HT1080 (cell line): ENCODE results near the gene GDPD5. TPM values are rescaled to one million over a fixed set of nuclear protein-coding genes. Genes with fewer than 3 reads are reported as not detected.

Source experiments
- DNase-seq: peaks from one replicate; pipeline ENCODE4 v3.0.0-alpha.2; 2015; ENCODE audit warnings: low read depth
- total RNA-seq: library from RNA; depleted of rRNA; stranded (reverse); fragments of >200 nt; shearing (Covaris generic); gene quantifications from 2 replicates; pipeline ENCODE4 v1.2.3, GENCODE V29; 2014

Gene GDPD5
- total RNA-seq, 1 experiment from 2014 or later: 53.2 TPM

DNA sequence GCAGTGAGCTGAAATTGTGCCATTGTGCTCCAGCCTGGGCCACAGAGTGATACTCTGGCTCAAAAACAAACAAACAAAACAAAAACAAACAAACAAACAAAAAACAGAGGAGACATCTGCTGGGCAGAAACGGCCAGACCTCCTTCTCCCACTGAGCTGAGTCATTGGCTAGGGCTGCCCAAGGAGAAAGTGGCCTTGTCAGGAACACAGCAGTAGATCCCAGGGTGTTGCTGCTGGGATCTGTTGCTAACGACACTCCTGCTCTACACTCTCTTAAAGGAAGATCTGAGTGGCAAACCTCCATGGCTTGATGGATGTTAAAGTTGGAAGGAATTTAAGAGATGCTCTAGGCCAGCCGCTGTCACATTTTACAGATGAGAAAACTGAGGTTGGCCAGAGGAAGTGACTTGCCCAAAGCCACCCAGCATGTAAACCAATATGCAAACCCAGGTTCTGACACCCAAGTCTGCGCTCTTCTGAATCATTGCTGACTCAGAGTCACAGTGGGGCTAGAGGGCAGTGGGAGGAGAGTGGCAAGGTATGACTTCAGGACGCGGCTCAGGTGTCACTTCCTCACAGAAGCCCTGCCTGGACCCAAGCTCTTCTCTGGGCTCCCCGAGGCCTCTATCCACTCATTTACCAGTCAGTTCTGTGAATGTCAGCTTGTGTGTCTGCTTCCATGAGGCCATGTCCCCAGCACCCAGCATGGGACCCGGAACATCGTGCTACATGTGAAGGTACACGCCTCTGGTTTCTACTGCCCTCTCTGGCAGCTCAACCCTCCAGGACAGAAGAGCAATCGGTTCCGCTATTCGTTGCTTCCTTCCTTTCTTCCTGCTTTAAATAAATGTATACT is 11.3 kb upstream of the GDPD5 start:
- peak; percentile 87 for DNase-seq

DNA sequence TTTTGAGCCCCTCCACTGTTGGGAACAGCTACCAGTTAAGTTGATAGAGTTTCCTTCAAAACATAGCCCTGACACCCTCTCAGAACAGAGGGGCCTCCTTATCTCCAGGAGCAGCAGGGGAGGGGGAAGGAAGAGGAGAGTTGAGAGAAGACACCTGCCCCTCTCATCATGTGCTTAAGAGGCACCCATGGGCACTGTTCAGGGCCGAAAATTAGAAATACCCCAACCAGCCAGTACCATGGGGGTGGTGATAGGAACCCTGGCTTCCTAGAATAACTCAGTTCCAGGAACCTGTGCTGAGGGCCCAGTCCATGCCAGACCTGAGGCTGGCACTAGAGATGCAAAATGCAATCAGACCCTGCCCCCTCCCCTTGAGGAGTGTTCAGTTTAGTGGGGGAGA is 9.3 kb upstream of the GDPD5 start:
- DNase-seq: no peak

DNA sequence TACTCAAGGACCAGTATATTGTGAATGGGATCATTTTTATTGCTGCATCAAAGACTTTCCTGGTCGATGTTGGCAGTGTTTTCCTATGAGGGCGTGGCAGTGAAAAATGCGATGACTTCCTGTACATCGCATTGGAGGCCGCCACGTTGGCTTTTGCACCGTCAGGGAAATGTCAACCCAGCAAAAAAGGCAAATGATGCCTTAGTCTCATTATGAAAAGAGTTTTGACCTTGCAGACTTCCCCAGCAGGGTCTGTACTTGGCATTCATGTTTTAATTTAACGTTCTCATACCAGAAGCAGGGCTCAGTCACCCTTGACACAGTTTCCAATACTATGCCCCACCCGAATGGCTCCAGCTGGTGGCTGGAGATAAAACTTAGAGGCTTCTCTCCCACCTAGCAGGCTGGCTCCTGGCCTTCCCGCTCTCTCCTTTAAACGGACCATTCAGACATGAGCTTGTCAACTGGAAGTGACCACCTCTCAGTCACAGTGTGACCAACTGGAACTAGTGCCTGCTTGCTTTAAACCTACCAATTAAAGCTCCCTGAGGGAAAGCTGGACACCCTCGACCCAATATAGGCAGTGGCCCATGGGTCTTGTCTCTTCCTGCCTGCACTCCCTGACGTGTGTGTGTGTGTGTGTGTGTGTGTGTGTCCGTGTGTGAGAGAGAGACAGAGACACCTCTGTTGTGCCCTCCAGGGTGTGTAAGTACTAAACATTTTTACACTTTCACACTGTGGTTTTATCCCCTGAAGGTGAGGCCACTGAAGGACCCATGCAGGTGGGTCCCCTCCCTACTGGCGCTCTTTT is 8.7 kb upstream of the GDPD5 start:
- DNase-seq: no peak

DNA sequence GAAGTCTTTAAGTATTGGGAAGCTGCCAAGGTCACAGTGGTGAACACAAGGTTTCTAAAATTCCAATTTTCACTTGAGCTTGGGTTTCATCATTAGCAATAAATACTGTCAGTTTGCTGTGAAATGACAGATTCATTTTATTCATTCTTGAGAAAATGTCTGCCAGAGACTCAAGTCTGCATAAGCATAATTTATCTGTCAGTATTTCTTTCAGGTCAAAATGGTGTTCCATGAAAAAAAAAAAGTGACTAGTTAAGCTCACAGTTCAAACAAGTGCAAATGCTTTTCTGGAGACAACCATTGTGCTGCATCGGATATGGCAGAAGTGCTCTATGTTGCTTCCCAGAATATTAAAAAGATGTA is 8.1 kb upstream of the GDPD5 start:
- DNase-seq: no peak

DNA sequence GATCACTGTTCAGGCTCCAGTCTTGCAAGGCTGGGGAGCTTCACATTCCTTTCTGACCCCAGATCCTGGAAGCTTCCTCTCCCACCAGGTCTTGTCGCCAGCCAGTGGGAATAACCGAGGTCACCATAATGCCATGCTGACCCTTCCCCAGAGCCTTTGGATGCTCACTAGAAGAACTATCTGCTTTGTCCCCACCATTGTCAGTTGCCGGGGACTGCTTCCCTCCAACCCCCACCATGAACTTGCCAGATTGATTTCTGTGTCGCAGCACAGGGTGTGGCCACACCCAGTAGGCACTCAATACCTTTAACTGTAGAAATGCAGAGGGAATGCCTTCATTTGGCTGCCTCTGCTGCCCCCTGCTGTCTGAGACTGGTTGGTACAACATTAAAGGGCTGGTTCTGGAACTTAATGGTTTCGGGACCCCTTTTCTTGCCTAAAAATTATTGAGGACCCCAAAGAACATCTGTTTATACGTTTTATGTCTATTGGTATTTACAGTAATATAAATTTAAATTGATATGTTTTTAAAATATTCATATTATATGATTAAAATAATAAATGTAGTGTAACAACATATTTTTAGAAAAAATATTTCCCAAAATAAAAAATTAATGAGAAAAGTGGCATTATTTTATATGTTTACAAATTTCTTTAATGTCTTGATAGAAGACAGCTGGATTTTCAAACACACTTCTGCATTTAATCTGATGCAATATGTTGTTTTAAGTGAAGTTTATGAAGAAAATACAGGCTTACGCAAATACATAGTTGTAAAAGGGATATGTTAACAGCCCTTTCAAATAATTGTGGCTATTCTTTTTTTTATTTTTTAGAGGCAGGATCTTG is 6.7 kb upstream of the GDPD5 start:
- DNase-seq: peak; percentile 57

DNA sequence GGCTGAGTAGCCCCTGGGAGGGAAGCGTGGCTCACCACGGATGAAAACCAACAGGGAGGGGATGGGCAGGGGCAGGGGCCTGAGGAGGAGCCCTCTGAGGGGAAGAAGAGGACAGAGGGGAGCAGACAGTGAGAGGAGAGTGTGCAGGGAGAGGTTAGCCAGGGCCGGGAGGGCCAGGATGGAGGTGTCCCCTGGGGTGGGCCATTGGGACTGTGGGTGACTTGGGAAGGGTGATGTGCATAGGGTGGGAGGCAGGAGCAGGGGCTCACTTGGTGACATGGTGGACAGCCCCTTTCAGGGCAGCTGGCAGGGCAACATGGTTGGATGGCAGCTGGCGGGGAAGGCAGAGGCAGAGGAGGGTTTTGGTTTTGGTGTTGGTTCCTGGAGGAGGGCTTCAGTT is 5.6 kb upstream of the GDPD5 start:
- DNase-seq: no peak

DNA sequence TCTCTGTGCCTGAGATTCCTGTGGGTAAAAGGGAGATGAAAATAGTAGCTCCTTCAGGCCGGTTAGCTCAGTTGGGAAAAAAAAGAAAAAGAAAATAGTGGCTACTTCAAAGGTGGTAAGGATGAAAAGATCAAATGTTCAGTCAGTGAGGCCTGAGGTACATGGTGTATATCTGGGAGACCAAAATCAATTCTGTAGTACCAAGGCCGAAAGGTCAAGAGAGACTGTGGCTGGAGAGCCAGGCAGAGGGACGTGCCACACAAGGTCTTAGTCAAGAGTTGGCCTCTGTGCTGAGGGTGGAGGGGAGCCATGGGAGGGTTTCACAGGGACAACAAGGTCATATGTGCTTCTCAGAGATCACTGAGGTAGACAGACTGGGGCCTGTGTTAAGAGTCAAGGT is 4.8 kb upstream of the GDPD5 start:
- DNase-seq: no peak

DNA sequence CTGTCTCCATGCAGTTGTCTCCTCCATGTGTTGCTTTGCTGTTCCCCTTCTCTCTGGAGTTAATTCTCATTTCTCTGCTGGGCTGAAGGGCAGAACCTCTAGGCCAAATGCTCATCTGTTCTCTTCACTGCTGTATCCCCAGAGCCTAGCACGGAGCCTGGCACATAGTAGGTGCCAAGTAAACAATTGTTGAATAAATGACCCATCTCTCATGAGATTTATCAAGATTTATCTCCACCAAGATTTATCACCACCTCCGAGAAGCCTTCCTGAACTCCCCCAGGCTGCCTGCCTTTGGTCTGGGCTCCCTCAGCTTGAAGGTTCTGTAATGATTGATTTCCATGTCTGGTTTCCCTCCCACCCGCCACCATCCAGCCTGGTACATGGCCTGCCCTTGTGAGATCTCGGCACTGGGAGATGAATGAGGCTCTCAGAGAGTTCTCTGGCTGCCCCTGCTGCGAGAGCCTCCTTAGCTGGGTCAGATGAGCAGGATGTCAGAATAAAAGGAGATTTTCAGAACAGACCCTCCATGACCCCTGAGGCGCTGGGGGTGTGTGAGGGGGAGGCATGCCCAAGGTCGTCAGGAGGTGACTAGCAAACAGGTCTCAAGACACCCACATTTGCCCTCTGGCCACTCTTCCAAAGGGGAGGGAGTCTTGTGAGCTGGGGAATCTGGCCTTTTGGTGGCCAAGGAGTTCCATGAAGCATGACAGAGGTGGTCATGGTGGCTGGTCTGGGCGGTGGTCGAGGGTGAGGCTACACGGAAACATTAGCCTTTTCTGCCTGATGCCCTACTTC is 2.4 kb upstream of the GDPD5 start:
- DNase-seq: no peak

DNA sequence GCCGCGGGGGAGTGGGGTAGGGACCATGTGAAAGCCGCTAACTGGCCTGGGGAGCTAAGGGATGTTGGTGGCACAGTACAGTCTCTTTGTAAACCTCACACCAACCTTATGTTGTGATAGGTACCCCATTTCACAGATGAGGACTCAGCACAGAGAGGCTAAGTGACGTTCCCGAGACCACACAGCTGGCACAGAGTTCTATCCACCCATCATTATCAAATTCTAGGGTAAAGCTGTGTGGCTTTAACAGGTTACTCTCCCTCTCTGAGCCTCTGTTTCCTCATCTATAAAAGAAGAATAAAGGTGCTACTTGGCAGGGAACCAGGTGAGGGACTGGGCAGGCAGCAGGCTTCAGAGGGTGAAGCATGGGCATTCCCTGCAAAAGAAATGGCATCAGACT is 1.4 kb upstream of the GDPD5 start:
- no peak for DNase-seq

DNA sequence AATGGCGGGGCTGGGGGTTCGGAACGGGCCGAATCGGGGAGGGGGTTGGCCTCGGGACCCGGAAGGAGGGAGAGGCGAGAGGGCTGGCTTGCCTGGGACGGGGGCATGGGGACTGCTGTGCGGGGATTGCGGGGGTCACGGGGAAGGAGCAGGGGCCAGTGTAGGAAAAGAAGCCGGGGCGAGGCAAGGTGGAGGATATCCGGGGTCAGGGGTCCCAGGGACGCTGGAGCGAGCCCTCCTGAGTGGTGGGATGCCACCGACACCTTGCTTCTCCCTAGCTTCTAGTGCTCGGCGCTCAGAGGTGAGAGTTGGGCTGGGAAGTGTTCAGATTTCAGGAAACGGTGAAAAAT is 426 bp upstream of the GDPD5 start:
- no peak for DNase-seq

DNA sequence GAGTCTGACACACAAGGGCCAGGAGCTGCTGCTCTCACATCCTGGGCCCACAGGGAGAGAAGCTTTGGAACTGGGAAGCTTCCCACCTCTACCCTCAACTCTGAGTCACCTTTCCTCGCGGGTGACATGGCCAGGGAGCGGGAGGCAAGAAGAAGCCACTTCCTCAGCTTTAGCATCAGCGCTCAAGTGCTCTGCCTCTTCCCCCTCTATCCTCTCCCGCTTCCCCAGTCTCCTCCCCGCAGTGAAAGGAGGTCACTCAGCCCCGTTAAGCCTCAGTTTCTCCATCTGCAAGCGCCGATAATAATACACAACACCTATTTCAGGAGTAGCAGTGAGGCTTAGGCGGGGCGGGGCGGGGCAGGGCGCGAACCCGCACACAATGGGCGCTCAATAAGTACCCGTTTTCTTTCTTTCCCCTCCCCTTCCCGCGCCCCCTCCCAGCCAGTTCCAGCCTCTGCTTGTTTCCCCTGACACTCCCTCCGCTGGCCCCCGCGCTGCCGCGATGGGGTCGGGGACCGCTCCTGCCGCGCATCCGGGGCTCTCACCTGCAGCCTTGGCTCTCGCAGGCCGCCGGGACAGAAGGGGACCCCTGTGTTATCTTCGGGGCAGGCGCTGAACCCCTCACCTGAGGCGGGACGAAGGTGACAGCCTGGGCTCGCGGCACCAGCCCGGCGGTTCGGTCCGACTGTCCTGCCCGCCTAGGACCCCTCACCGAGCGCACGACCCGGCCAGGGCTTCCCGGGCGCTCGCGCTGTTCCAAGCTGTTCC is 892 bp downstream of the GDPD5 start:
- DNase-seq: peak; percentile 78

DNA sequence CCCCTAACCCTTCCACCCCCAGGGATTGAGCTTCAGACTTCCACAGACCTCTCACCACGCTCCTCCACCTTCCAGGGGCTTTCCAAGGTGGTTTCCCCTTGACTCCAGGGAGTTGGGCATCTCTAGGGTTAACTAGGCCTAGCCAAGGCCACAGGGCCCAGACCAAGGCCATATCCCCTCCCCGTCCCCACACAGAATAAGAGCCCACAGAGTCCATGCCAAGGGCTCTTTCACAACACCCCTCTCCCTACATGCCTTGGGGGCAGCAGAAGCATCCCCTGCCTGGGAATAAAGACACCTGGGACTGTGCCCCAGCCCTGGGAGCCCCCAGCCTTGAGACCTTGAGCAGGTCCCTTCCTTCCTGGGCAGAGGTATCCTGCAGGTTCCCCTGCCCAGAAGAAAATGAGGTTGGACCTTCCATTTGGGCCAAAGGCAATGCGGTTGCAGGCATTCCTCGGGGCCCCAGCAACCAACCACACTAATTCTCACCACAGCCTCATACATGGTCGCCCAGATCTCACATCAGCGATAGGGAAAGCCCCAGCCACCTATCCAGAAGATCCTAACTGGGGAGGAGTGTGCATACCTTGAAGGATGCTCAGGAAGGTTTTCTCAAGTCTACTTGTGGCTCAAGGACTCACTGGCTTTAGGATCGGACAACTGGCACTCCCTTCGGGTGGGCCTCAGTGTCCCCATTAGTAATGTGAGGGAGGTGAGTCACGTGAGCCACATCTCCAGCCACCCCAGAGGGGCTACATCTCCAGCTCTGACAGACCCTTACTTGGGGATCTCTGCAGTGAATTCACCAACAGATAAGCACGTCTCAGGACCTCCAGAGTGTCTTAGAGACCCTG is 1.7 kb downstream of the GDPD5 start:
- no peak for DNase-seq

DNA sequence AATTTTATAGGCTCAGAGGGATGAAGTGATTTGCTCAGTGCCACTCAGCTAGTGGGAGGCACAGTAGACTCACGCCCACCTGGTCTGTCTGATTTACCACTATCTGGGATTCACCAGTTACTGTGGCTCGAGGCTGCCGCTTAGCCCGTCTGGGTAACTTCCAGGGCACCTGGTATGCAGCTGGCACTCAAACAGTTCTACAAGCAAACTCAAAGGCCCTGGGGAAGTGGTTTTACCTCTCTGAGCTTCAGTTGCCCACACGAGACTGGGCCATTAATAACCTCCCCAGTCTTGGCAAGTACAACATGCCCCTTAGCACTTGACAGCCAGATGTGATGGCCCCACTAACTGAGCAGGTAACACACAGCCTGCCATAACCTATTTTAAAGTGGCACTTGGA is 2.6 kb downstream of the GDPD5 start:
- DNase-seq: no peak

DNA sequence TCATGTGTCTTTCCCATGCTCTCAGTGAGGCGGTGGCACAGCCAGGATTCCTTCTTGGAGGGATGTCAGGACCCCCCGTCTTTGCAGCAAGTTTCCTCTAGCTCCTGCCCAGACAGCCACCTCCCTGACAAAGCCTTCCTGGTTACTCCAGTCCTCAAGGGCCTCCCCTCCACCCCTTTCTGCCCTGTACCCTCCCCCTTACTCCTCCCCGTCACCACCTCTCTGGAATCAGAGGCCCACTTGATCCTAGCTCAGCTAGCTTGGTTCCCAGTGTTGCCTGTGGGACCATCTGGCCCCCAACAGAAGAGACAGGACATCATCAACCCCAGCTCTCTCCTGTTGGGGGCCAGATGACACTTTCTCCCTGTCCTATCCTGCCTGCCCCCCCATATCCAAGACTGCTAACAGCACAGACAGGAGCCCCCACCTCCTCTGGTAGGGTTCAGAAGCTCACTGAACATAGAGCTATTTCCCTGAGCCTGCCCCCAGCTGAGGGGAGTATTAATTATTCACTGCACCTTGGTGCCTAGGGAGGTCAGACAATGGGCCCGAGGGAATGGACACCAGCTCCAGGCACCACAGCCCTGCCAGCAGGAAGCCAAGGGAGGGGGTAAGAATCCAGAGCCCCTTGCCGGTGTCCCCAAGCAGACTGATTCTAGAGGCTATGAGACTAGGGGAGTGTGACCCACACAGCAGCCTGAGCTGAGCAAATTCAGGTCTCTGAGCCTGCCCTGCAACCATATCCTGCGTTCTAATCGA is 3.3 kb downstream of the GDPD5 start:
- no peak for DNase-seq

DNA sequence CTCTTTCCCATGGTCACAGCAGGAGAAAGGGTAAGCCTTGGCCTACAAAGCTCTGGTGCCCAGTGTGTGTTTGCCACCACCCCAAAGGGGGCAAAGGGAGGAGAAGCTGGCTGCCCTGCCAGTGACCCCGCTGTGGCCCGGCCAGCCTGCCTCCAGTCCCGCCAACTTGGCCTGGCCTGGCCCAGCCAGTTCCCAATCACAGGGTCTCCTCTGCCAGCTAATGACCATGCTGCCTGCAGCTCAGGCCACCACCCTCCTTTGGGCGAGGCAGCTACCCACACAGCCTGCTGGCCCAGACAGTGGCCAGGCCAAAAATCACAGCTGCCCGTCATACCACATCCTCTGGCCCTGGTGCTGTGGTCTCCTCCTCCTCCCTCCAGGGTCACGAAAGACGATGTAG is 5.1 kb downstream of the GDPD5 start:
- DNase-seq: no peak

DNA sequence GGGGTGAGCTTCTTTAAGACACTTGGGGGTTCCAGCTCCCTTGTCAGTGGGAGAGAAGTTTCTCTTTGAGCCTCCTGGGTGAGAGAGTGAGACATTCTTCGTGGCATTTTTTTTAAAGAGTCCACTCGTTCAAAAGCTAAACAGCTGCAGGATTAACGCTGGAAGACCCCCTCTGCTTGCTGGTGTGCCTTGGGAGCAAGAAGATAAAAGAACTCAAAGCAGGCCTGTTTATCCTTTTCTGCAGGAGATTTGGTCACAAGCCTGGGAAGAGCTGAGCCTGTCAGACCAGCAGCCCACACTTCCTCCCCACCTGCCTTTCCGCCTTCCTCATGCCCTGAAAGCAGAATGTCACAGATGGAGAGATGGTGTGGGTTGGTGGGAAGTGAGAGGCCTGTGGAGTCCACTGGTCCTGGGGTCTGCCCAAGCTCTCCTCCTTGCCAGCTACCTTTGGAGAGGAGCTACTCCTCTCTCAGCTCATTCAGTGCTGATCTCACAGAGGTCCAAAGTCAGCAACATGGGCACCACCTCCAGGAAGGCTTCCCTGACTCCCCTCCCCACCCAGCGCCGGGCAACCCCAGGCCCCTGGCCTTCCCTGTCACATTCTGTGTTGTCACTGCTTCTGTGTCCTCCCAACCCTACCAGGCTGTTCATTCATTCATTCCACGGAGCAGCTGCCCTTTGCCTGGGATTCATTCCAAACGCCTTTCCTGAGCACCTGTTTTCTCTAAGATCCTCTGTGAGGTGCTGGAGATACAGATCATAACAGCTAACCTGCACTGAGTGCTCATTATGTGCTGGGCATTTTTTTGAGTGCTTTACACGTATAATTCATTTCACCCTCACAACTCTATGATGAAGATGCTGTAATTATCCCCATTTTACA is 6.7 kb downstream of the GDPD5 start:
- DNase-seq: no peak

DNA sequence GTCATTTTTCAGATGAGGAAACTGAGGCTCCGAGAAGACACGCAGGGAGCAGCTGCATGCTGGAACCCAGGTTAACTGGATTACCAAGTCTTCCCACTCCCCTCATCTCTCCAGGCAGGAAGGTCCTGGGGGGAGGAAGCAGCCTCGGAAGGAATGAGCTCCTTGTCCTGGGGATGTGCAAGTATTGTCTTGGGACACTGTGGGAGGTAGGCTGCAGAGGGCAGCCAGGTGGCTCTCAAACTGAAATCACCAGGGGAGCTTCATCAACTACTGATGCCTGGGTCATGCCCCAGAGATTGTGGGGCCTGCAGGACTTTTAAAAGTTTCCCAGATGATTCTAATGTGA is 7.6 kb downstream of the GDPD5 start:
- no peak for DNase-seq

DNA sequence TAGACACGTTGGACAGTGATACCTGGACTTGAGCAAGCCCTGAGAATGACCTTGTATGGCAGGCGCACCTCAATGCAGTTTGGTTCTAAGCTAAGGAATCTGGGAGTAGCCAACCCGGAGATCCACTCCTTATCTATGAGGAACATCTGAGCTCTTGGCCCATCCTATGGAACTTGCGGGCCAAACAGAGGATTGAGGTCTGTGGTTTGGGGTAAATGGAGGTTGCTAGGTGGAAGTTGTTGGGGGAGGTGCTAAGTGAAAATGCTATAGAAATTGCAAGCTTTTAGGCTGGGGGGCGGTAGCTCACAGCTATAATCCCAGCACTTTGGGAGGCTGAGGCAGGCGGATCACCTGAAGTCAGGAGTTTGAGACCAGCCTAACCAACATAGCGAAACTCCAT is 8.9 kb downstream of the GDPD5 start:
- no peak for DNase-seq
